CD1c-positive myeloid dendritic cell (primary cell): Measurements from ENCODE around the gene NR2E1.

Source experiments
- DNase-seq: peaks from one replicate; pipeline ENCODE4 v3.0.0-alpha.2; 2016; ENCODE audit errors: extremely low spot score

The NR2E1 gene

DNA sequence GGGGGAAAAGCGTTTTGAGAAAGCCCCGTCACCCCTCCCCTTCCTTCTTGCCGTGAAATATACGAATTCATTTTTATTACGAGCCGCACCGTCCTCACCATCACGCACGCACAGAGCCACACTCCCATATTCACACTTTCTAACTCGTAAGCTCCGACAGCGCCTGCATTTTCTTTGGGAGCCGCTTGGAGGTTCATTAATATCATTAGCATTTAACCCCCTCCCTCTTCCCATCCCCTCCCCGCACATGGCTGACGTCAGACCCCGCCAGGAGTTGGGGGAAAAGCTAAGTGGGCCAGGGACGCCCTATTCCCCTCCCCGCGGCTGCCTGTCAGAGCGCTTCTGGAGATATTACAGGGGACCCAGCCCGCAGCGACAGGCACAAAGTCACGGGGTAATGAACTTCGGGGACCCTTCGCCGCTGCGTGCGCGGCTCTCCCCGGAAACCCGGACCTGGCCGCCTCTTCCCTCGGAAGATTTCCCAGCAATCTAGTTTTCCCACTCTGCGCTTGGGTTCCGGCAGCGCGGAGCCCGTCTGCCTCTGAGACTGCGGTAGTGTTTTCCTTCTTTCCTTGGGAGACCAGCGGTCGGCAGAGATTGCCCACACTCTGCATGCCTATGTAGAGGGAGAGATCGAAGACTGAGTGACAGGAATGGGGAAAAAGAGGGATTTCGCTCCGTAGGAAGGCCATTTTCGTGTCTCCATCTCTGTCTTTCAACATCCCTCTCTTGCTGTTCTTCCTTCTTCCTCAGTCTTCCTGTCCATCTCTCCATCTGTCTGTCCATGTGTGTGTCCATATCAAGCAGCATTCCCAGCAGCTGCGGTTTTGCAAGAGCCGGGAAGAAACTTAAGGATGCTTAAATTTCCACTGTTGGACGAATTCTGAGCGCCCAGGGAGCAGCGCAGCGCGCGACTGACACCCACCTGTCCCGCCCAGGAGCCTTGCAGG lies at the start of gene NR2E1:
Gene NR2E1 (plus strand): TSS at position 309 of the 950 bp plus-strand sequence. CDS start 744 bp downstream, outside the sequence.
- DNase-seq, result no peak

DNA sequence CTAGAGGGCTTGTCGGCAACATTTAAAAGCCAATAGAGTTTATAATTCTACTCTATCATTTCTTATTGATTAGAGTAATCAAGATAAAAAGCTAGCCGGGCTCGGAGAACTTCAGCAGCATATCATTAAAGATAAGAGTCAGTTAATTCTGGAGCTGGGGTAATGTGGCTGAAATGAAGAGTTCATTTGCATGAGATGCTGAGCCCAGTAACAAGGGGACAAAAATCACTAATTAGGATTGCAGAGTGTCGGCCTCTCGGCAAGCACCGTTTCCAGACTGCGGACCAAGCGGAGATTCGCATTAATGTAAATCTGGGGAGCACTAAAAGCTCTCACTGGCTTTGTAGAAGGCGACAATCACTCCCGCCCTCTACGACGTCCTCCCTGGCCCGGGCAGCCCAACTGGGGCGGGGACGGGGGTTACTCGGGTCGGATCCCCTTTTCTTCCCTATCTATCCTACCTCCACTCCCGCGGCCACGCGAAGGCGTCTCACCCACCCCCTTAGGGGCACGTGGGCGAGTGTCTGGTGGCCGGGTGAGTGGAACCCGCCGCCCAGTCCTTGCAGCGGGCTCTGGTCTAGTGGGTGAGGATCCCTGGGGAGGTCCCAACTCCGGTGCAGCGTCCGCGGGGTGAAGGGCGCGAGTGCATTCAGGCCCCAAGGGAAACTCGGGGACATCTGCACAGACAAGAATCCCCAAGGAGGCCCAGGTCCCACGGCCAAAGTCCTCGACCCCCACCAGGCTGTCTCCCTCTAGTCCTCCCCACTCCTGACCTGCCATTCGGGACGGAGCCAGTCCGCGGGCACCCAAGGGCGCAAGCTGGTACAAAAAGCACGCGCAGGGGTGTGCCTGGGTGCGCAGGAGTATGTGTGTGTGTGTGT lies 49.0 kb upstream of the NR2E1 start:
- DNase-seq, result no peak

DNA sequence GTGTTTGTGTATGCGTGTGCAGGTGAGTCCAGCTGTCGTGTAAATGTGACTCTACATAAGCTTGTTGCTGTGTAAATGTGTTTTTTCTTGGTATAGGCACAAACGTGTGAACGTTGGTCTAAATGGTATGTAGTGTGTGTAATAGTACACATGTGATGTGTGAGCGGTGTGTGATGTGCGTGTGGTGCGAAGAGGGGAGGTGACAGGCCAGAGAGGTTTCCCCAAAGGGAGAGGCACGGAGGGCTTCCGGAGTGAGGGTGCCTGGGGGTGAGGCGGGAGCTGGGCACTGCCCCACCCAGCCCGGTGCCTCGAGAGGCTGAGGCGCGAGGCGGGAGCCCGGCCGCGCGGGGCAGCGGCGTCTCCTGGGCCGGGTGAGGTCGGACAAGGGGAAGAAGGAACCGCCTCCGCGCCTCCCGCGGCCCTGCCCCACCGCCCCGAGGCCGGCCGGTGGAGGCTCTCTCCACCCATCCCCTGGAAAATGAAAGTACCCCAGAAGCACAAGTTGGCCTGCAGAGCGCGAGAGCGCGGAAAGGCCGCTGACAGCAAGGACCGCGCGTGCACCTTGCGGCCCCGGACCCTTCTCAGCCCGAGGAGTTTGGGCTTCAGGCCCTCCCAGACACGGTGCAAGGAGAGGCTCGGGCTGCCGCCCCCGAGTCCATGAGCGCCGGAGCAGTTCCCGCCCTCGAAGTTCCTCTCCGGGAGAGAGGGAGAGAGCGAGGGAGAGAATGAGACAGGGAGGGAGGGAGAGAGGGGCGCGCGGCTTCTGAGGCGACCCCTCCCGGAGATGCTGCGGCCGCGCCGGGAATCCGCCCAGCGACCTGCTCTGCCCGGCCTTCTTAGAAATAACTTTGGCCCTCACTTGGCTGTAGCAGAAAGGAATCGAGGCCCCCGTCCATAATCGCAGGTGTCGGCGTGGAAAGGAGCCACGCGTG lies 48.1 kb upstream of the NR2E1 start:
- DNase-seq, result peak; percentile 52

DNA sequence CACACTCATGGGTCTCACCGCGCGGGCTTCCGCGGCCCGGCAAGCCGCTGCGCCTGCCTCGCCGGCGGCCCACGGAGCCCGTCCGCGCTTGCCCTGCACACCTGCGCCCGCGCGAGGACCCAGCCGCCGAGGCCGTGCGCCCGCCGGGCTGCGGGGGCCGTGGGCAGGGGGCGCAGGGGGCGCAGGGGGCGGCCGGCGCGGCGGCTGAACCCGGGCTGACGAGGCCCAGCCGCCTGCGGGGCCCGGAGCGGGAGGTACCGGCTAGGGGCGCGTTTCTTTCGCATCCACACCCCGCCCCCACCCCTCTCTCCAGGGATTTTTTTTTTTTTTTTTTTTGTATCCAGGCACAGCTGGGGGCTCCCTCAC lies 47.5 kb upstream of the NR2E1 start:
- DNase-seq, result no peak

DNA sequence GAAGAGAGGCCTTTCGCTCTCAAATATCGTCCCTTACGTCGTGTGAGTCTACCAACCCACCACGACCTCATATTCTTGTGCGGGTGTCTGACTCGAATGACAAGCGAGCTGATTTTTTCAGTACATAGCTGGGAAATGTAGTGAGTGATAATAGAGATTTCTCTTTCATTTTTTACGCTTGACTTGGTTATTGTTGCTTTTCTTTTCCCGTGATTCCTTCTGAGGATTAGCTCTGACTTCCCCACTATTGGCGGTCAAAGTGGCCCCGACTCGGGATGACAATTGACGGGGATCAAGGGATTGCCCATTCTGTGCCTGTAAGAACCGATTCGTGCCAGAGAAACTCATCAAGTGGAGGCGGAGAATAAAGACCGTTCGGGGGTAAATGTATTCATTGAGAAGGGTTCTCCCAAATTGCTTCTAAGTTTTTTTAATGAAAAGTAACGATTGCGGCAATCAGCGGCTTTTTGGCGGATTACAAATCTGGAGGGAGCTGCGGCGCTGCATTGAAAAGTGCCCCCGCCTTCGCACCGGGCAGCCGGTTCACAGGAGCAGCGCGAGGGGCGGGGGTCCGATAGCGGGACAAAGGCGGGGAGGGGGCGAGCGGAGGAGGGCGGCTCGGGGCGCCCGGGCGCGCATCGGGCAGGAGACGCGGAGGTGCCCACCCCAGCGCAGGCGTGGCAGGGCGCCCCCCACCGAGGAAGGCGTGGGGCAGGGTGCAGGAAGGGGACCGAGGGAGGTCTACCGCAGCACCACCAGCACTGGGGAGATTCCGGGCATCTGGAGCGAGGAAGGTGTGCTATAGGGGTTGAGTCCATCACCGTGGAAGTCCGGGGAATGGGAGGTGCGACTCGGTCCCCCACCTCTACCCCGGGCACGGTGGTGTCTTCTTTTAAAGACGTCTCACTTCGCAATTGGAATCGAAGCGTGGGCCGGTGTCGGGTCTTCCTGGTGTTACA lies 46.7 kb upstream of the NR2E1 start:
- no peak for DNase-seq

DNA sequence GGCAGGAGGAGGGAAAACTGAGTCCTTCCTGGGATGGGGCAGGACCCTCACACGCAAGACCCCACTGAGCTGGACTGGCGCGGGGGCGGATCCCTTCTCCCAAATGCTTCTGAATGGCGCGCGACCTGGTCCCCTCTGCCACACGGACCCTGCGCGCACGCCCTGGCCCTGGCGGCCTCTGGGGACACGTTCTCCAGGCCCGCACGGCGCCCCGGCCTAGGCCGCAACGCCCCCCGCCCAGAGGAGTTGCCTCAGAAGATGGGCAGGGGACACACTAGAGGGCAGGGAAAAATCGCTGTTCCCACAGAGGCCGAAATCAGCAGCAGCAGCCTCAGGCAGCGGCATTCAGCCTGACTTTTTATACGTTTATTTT lies 46.1 kb upstream of the NR2E1 start:
- no peak for DNase-seq

DNA sequence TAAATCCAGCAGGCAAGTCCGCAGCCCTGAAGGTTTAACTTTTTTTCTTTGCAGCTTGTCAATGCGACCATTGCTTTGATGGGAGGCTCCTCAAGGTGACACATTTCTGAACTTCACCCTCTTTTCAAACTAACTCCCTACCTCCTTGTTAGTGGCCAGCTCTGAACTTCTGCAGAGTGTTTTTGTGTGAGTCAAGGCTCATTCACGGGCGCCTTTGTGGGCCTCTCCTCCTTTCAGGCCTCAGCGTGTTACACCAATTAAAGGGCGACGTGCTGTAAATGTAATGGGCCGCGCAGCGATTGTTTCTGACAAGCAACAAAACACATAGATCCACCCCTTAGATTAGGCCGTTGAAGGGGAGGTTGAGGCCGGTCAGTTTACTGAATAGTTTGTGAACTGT lies 45.5 kb upstream of the NR2E1 start:
- no peak for DNase-seq

DNA sequence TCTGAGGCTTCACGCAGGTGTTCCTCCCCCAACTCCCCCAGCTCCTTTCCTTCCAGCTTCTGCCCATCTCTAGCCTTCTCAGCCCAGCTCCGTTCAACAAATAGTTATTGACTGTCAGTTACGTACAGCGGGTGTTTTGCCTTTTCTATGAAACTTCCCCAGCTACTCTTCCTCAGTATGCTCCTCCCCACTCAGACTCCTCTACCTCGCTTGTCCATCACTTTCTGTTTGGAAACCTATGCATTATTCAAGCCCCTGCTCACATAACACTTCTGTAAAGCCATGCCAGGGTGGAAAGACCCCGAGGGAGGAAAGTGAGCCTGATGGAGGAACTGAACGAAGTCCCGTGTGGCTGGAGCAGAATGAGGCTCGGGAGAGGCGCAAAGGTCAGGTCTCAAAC lies 44.2 kb upstream of the NR2E1 start:
- DNase-seq, result no peak

DNA sequence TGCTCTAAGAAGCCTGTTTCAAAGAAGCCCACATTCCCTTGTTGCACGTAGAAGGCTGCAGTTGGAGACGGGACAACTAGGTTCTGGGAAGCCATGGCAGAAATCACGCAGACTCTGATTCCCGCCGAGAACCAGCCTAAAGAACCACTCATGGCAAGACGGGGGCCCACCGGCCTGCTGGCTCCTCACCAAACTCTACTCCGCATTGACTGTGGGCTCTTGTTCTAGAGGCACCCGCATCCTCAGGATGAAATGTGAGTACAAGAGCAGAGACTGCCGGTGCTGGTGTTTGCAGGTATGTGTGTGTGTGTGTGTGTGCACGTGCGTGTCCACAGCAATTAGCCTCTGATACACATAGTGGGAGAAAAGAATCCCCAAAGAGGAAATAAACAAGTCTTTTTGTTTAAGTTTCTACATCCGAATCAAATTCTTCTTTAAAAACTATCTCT lies 42.3 kb upstream of the NR2E1 start:
- DNase-seq, result no peak

DNA sequence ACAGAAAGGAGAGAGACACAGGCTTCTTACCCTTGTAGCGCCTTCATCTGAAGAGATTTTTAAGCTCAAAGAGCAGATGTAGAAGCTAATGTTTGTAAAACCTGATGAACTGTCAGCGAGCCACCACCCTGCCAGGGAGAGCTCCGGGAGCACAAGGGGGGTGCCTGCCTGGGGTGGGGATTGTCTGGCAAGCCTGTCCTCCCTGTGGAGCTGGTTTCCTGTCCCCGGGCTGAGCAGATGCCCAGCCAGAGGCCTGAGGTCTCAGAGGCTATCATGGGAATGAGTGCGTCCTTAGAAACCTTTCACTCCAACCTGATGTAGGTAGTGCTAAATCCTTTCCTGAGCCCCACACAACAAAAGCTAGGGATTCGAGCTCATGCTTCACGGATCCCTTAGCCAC lies 41.9 kb upstream of the NR2E1 start:
- no peak for DNase-seq

DNA sequence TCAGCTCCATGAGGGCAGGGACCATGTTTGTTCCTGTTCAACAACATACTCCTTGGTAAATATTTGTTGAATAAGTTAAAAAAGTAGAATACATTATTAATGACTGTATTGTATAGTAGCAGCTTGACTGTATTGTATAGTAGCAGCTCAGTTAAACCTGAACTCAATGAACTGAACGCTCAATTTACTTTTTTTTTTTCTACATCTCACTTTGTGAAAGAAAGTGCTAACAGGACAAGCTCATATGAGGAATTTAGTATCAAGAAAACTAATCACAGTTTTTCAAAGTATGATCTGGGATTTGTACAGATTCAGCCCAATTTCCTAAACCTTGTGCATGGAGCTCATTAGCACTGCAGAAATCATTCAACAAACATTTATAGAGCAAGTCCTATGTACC lies 38.8 kb upstream of the NR2E1 start:
- DNase-seq, result no peak

DNA sequence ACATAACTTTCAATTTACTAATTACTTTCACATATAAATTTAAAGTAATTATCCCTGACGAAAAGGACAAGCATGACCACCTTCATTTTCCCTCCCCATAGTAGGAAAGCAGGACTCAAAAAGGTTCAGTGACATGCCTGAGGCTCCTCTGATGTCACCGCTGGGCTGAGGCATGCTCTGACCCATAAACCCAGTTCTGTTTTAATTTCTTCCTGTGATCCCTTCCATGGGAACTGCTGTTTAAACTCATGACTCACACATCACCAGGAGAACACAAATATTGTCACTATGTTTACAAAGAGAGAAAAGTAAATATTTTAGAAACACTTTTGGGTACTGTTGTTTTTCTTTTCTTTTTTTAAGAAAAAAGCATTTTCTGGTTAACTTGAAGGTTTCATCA lies 38.0 kb upstream of the NR2E1 start:
- DNase-seq, result no peak

DNA sequence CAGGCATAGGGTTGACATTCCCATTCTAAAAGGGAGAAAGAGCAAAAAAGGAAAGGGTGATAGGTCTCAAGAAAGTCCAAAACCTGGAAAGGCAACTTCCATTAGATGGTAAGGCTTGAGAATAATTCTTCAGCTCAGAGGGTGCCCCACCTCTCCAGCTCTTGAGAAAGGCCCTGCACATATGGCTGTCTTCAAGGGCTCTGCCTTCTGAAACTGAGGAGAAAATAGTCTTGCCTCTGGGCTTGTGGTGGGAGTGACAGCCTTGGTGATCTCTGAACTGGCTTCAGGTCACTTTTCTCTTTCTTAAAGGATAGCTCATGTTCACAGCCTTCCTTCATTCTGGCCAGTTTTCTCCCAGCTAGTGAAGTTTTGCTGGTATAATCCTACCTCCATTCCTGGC lies 35.6 kb upstream of the NR2E1 start:
- no peak for DNase-seq

DNA sequence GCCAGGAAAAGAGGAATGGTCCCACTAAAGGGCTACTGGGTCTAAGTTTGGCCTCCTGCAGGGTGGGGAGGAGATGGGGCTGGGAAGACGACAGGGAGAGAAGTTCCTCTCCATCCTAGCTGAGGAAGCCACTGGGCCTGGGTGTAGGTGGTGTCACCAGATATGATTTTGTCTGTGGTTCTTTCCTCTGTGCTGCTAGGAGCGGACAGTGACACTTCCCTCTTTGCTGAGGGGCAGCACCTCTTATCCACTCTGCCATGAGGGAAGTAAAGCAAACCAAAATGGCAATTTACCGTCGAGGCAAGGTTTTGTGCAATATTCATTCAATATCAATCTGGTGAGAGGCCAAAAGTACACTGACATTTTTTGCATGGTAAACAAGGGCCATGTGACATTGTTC lies 33.0 kb upstream of the NR2E1 start:
- peak; percentile 49 for DNase-seq

DNA sequence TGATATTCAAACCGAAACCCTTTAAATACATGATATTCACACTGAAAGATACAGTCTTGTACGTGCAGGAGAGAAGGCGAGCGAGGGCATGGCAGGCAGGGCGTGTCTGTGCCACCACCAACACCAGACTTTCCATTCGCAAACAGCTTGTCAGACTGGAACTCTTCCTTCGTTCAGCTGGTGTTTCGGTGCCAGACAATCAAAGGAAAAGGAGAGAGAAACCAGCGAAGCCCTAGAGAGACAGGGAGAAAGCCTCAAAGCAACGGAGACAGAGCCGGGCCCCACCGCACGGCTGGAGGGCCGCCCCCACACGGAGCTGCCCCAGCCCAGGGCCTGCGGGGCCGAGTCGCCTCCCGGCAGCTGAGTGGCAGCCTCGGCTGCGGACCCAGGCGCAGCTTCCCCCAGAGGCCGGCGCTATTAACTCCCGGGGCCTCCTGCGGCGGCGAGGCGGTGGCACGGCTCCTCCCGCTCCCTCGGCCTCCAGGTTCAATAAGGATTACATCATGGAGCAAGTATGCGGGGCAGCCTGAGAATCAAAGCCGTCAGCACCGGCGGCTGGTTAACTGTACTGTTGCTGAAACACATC lies 32.1 kb upstream of the NR2E1 start:
- DNase-seq, result peak; percentile 16

DNA sequence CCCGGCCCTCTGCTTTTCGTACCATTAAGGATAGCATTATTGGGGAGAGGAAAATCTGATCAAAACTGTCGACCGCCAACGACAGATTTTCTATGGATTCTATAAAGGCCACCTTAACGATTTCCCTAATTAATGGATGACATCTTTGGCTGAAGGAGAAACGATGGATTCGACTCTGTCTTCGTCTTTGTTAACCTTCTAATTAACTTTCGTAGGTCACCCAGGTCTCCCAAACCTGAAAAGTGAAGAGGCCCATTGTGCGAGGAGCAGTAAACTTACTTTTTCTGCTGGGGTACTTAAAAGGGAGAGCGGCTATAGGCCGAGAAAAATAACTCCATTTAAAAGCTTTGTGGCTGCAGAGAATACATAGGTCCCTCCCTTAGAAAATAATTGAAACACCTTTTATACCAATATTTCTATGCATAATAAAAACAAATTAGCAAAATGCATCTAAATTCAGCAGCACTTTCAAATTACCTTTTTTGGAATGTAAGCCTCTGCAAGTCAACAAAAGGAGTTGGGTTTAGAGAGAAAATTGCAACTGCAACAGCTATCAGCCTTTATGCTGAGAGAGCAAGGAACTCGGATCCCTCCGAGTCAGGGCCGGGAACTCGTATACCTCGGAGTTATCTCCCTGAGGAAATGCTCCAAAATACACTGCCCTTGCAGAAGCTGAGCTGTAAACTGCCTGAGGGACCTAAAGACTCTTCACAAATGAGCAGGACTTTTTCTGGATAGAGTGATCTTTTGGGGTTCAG lies 31.4 kb upstream of the NR2E1 start:
- no peak for DNase-seq

DNA sequence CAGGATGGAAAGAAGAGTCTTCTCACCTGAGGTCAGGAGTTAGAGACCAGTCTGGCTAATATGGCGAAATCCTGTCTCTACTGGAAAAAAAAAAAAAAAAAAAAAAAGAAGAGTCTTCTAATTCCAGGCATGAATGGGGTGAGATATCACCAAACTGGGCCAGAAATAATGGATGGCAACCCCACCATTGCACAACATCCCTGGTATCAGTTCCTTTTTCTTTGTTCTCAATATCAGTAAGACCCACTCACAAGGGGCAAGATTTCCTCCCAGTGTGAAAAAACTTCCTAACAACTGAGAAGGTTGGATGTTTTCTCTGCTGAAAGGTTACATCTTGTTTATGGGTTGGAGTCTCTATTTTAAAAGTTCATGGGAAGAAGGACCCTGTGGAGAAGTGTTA lies 23.6 kb upstream of the NR2E1 start:
- DNase-seq, result peak; percentile 87

DNA sequence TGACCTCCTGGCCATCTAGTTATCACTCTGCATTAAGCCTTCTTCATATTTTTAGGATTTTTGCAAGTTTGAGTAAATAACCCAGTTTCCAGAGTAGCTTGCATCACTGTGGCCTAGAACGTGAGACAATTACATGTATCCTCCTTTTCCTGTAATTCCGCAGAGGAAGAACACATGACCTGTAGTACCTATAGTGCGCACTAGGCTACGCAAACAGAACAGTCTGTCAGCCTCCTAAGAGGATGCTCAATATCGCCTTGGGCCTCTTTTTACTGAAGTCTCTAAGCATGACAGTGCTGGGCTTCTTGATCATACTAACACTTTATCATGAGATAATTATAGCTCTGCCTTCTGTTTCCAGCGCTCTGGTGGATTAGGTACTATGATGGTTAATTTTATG lies 20.2 kb upstream of the NR2E1 start:
- DNase-seq, result no peak

DNA sequence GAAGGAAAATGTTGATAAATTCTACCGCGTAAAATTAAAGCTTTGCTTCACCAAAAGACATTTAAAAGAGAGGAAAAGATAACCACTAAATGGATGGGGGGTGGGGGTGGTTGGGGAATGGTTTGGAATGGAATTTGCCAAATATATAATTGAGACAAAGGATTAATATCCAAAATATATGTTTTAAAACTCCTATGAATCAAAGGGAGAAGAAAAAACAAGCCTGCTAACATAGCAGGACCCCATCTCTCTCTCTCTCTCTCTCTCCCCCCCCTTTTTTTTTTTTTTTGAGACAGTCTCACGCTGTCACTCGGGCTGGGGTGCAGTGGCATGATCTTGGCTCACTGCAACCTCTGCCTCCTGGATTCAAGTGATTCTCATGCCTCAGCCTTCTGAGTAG lies 13.4 kb upstream of the NR2E1 start:
- no peak for DNase-seq
